ENCODE results near the gene NTM.

The NTM gene

GRCh38 chr11:131802440-131803115, 432.2 kb downstream of the NTM start:
- no peaks in the 10 kb centered on the region for H4K20me1 ChIP-seq (ENCODE audit: insufficient read depth, low read length)
- no peaks in the 10 kb centered on the region for H3K79me2 ChIP-seq (ENCODE audit: low read length)
- no peaks in the 10 kb centered on the region for H3K36me3 ChIP-seq (replicated peaks; ENCODE audit: low read depth, low read length)
- H3K4me1 ChIP-seq (ENCODE audit: low read length) = no peaks in the 10 kb centered on the region
- no peak overlapping the region for H3K4me3 ChIP-seq (ENCODE audit: low read length)
- H3K9ac ChIP-seq (ENCODE audit: low read length) = no peak overlapping the region
- no peaks in the 10 kb centered on the region for H3K9me3 ChIP-seq (ENCODE audit: insufficient read depth, low read length)
- no peak overlapping the region for H2AFZ ChIP-seq (ENCODE audit: low read depth, low read length)
- H3K27ac ChIP-seq (ENCODE audit: low read length) = no peak overlapping the region
- TF ChIP-seq CTCF (IDR thresholded peaks at IDR 0.05; ENCODE audit: low read depth, low read length) (no peak), EZH2phosphoT487 (IDR thresholded peaks at IDR 0.05; ENCODE audit: low read depth) (no peak)
- no peak overlapping the region for H3K4me2 ChIP-seq (ENCODE audit: low read length)
- peaks cover 23% of the 10 kb centered on the region for H3K27me3 ChIP-seq (ENCODE audit: low read depth, low read length)

- Histone ChIP-seq H2AFZ (ENCODE audit: low read depth, low read length) (no peak overlapping the region), H4K20me1 (ENCODE audit: insufficient read depth, low read length) (no peaks in the 10 kb centered on the region), H3K27me3 (ENCODE audit: low read depth, low read length) (peaks cover 34% of the 10 kb centered on the region), H3K9ac (ENCODE audit: low read length) (no peak overlapping the region), H3K27ac (ENCODE audit: low read length) (no peak overlapping the region), H3K4me3 (ENCODE audit: low read length) (no peak overlapping the region), H3K79me2 (ENCODE audit: low read length) (no peaks in the 10 kb centered on the region), H3K9me3 (ENCODE audit: insufficient read depth, low read length) (no peaks in the 10 kb centered on the region), H3K4me2 (ENCODE audit: low read length) (no peak overlapping the region), H3K4me1 (ENCODE audit: low read length) (no peaks in the 10 kb centered on the region), H3K36me3 (replicated peaks; ENCODE audit: low read depth, low read length) (no peaks in the 10 kb centered on the region)
- TF ChIP-seq CTCF (IDR thresholded peaks at IDR 0.05; ENCODE audit: low read depth, low read length) (no peak), EZH2phosphoT487 (IDR thresholded peaks at IDR 0.05; ENCODE audit: low read depth) (no peak)
These were observed 437.5 kb downstream of the NTM start for GRCh38 chr11:131807876-131808275.

GRCh38 chr11:131808470-131808869, 438.1 kb downstream of the NTM start:
- TF ChIP-seq EZH2phosphoT487 (IDR thresholded peaks at IDR 0.05; ENCODE audit: low read depth) (no peak), CTCF (IDR thresholded peaks at IDR 0.05; ENCODE audit: low read depth, low read length) (no peak)
- H3K36me3 ChIP-seq (replicated peaks; ENCODE audit: low read depth, low read length) = no peaks in the 10 kb centered on the region
- H3K27me3 ChIP-seq (ENCODE audit: low read depth, low read length) = peaks cover 34% of the 10 kb centered on the region

GRCh38 chr11:131809203-131809918, 438.9 kb downstream of the NTM start:
- H3K27me3 ChIP-seq (ENCODE audit: low read depth, low read length) = peaks cover 30% of the 10 kb centered on the region
- H3K4me3 ChIP-seq (ENCODE audit: low read length) = no peak overlapping the region
- no peaks in the 10 kb centered on the region for H4K20me1 ChIP-seq (ENCODE audit: insufficient read depth, low read length)
- H3K79me2 ChIP-seq (ENCODE audit: low read length) = no peaks in the 10 kb centered on the region
- no peaks in the 10 kb centered on the region for H3K36me3 ChIP-seq (replicated peaks; ENCODE audit: low read depth, low read length)
- no peak overlapping the region for H3K27ac ChIP-seq (ENCODE audit: low read length)
- no peaks in the 10 kb centered on the region for H3K9me3 ChIP-seq (ENCODE audit: insufficient read depth, low read length)
- H3K4me2 ChIP-seq (ENCODE audit: low read length) = no peak overlapping the region
- H2AFZ ChIP-seq (ENCODE audit: low read depth, low read length) = no peak overlapping the region
- TF ChIP-seq EZH2phosphoT487 (IDR thresholded peaks at IDR 0.05; ENCODE audit: low read depth) (no peak), CTCF (IDR thresholded peaks at IDR 0.05; ENCODE audit: low read depth, low read length) (no peak)
- H3K4me1 ChIP-seq (ENCODE audit: low read length) = no peaks in the 10 kb centered on the region
- no peak overlapping the region for H3K9ac ChIP-seq (ENCODE audit: low read length)

More at GRCh38 chr11:131808470-131808869, 438.1 kb downstream of the NTM start:
- H3K79me2 ChIP-seq (ENCODE audit: low read length) = no peaks in the 10 kb centered on the region
- no peak overlapping the region for H2AFZ ChIP-seq (ENCODE audit: low read depth, low read length)
- no peak overlapping the region for H3K9ac ChIP-seq (ENCODE audit: low read length)
- no peak overlapping the region for H3K4me2 ChIP-seq (ENCODE audit: low read length)
- H4K20me1 ChIP-seq (ENCODE audit: insufficient read depth, low read length) = no peaks in the 10 kb centered on the region
- no peak overlapping the region for H3K27ac ChIP-seq (ENCODE audit: low read length)
- no peaks in the 10 kb centered on the region for H3K9me3 ChIP-seq (ENCODE audit: insufficient read depth, low read length)
- no peak overlapping the region for H3K4me3 ChIP-seq (ENCODE audit: low read length)
- H3K4me1 ChIP-seq (ENCODE audit: low read length) = no peaks in the 10 kb centered on the region

All from OCI-LY3 (cell line).